Activated naive CD4-positive, alpha-beta T cell treated with Interleukin-2 at 50 U/mL for 16 hours (primary cell): Measurements from ENCODE around the gene CD200R1L.
A peak's percentile ranks its signal among the peaks of the same experiment; 100 is the strongest.

Source experiments
- DNase-seq: peaks from one replicate; pipeline ENCODE4 v3.0.0-alpha.2; 2020

CD200R1L gene

GRCh38 chr3:112786002-112786590, 60.6 kb downstream of the CD200R1L start:
- DNase-seq, result no peak

GRCh38 chr3:112785321-112786001, 61.2 kb downstream of the CD200R1L start:
- no peak for DNase-seq

- no peak for DNase-seq
Measured at GRCh38 chr3:112782491-112782890, 64.2 kb downstream of the CD200R1L start.

- no peak for DNase-seq
Measured at GRCh38 chr3:112781599-112781998, 65.1 kb downstream of the CD200R1L start.

- DNase-seq, result no peak
Measured at GRCh38 chr3:112779558-112780480, 66.8 kb downstream of the CD200R1L start.

GRCh38 chr3:112779011-112779410, 67.7 kb downstream of the CD200R1L start:
- no peak for DNase-seq

GRCh38 chr3:112778353-112778948, 68.2 kb downstream of the CD200R1L start:
- DNase-seq, result no peak

GRCh38 chr3:112777811-112778210, 68.9 kb downstream of the CD200R1L start:
- no peak for DNase-seq

- DNase-seq, result no peak
Measured at GRCh38 chr3:112776836-112777235, 69.8 kb downstream of the CD200R1L start.

- no peak for DNase-seq
Measured at GRCh38 chr3:112776000-112776399, 70.7 kb downstream of the CD200R1L start.

GRCh38 chr3:112775011-112775742, 71.5 kb downstream of the CD200R1L start:
- no peak for DNase-seq

- peak; percentile 10 for DNase-seq
Measured at GRCh38 chr3:112774293-112774926, 72.3 kb downstream of the CD200R1L start.

- DNase-seq, result peak; percentile 36
Measured at GRCh38 chr3:112773864-112774263, 72.8 kb downstream of the CD200R1L start.

- no peak for DNase-seq
Measured at GRCh38 chr3:112770951-112771350, 75.7 kb downstream of the CD200R1L start.

GRCh38 chr3:112770032-112770626, 76.5 kb downstream of the CD200R1L start:
- DNase-seq, result peak; percentile 56

GRCh38 chr3:112769286-112769978, 77.2 kb downstream of the CD200R1L start:
- no peak for DNase-seq

- DNase-seq, result no peak
Measured at GRCh38 chr3:112767777-112768176, 78.9 kb downstream of the CD200R1L start.

GRCh38 chr3:112767177-112767576, 79.5 kb downstream of the CD200R1L start:
- no peak for DNase-seq
